ENCODE results near the gene KCND3.

DNA sequence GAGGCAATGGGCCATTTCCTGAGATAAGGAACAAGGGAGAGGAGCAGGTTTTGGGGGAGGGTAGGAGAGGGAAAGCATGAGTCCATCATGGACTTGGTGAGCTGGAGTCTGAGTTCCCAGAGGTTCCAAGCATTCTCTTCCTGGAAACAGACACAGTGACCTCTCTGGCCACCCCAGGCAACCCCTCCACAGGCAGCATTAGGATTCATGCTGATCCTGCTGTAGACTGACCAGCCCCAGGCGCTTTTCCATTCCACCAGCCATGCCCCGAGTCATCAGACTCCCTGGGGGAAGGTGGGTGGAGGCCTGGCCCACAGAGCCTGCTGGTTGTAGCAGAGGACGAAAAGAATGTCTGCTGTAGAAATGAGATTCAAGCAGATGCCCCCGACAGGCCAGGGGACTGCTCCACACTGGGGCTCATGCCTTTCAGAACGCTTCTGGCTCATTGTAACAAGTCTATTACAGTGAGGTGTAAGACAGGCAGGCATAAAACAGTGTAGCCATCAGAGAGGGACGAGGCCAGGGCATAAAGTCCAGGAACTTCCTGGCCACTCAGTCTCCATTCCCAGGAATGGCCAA, 52.2 kb downstream of the KCND3 start:
- TF ChIP-seq GATA2 (IDR thresholded peaks at IDR 0.05; ENCODE audit: low read depth, low read length) (no peak), GATA3 (IDR thresholded peaks at IDR 0.05; ENCODE audit: low read depth, low read length) (no peak)
